ENCODE results near the gene INTU.

INTU gene

GRCh38 chr4:127685292-127685691 is 52.5 kb downstream of the INTU start:
- H3K36me3 ChIP-seq (ENCODE audit: control insufficient read depth in 2 of 2, insufficient read depth in 2 of 2, low read length in 2 of 2): no peaks in the 10 kb centered on the region
- no peak overlapping the region for H3K27ac ChIP-seq (ENCODE audit: low read length)
- no peaks in the 10 kb centered on the region for H3K4me1 ChIP-seq (ENCODE audit: control insufficient read depth, insufficient read depth, low read length)
- H3K4me3 ChIP-seq (ENCODE audit: low read length in 2 of 2): no peak overlapping the region
- no peaks in the 10 kb centered on the region for H3K9me3 ChIP-seq (ENCODE audit: control insufficient read depth in 2 of 2, low read length in 2 of 2)
- H3K27me3 ChIP-seq (ENCODE audit: control insufficient read depth in 1 of 2, insufficient read depth in 2 of 2, low read length in 2 of 2): no peaks in the 10 kb centered on the region
- H3K9ac ChIP-seq (ENCODE audit: low read length in 2 of 2): no peak overlapping the region

- Histone ChIP-seq H3K27ac (ENCODE audit: low read length) (no peak overlapping the region), H3K9me3 (ENCODE audit: control insufficient read depth in 2 of 2, low read length in 2 of 2) (no peaks in the 10 kb centered on the region), H3K4me1 (ENCODE audit: control insufficient read depth, insufficient read depth, low read length) (no peaks in the 10 kb centered on the region), H3K27me3 (ENCODE audit: control insufficient read depth in 1 of 2, insufficient read depth in 2 of 2, low read length in 2 of 2) (no peaks in the 10 kb centered on the region), H3K9ac (ENCODE audit: low read length in 2 of 2) (no peak overlapping the region), H3K36me3 (ENCODE audit: control insufficient read depth in 2 of 2, insufficient read depth in 2 of 2, low read length in 2 of 2) (peaks cover 0 to 3% of the 10 kb centered on the region in 2 donors), H3K4me3 (ENCODE audit: low read length in 2 of 2) (no peak overlapping the region)
Observed at GRCh38 chr4:127686658-127687057, 53.9 kb downstream of the INTU start.

- no peaks in the 10 kb centered on the region for H3K27me3 ChIP-seq (ENCODE audit: control insufficient read depth in 1 of 2, insufficient read depth in 2 of 2, low read length in 2 of 2)
- no peak overlapping the region for H3K27ac ChIP-seq (ENCODE audit: low read length)
- H3K4me1 ChIP-seq (ENCODE audit: control insufficient read depth, insufficient read depth, low read length): no peaks in the 10 kb centered on the region
- no peaks in the 10 kb centered on the region for H3K9me3 ChIP-seq (ENCODE audit: control insufficient read depth in 2 of 2, low read length in 2 of 2)
- no peak overlapping the region for H3K9ac ChIP-seq (ENCODE audit: low read length in 2 of 2)
- H3K4me3 ChIP-seq (ENCODE audit: low read length in 2 of 2): no peak overlapping the region
- H3K36me3 ChIP-seq (ENCODE audit: control insufficient read depth in 2 of 2, insufficient read depth in 2 of 2, low read length in 2 of 2): peaks cover 0 to 6% of the 10 kb centered on the region in 2 donors
Observed at GRCh38 chr4:127687580-127687979, 54.8 kb downstream of the INTU start.

GRCh38 chr4:127698789-127699200 is 66.0 kb downstream of the INTU start:
- no peak overlapping the region for H3K4me3 ChIP-seq (ENCODE audit: low read length in 2 of 2)
- no peaks in the 10 kb centered on the region for H3K27me3 ChIP-seq (ENCODE audit: control insufficient read depth in 1 of 2, insufficient read depth in 2 of 2, low read length in 2 of 2)
- H3K4me1 ChIP-seq (ENCODE audit: control insufficient read depth, insufficient read depth, low read length): no peaks in the 10 kb centered on the region
- H3K9ac ChIP-seq (ENCODE audit: low read length in 2 of 2): no peak overlapping the region
- H3K27ac ChIP-seq (ENCODE audit: low read length): no peak overlapping the region
- H3K36me3 ChIP-seq (ENCODE audit: control insufficient read depth in 2 of 2, insufficient read depth in 2 of 2, low read length in 2 of 2): no peaks in the 10 kb centered on the region
- peaks cover 0 to 3% of the 10 kb centered on the region in 2 donors for H3K9me3 ChIP-seq (ENCODE audit: control insufficient read depth in 2 of 2, low read length in 2 of 2)

DNA sequence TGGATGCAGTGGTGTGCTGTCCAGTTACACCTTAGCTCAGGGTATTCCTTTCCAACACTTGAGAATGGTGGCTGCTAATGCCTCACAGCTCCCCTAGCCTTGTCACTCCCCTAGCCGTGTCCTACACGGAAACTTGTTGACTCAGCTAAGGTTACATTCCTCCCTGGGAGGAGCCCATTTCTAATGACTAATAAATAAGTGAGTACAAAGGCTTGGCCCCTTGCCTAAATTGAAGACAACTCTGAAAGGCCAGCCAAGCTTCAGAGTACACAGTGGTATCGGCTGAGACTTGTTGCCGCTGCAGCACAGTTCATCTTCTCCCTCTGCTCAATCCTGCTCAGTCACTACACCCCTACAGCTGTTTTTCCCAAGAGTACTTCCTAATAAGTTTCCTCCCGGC is 76.2 kb downstream of the INTU start:
- no peak overlapping the region for H3K4me3 ChIP-seq (ENCODE audit: low read length in 2 of 2)
- no peaks in the 10 kb centered on the region for H3K4me1 ChIP-seq (ENCODE audit: control insufficient read depth, insufficient read depth, low read length)
- no peak overlapping the region for H3K27ac ChIP-seq (ENCODE audit: low read length)
- no peak overlapping the region for H3K9ac ChIP-seq (ENCODE audit: low read length in 2 of 2)
- peaks cover 8 to 23% of the 10 kb centered on the region in 2 donors for H3K36me3 ChIP-seq (ENCODE audit: control insufficient read depth in 2 of 2, insufficient read depth in 2 of 2, low read length in 2 of 2)
- no peaks in the 10 kb centered on the region for H3K9me3 ChIP-seq (ENCODE audit: control insufficient read depth in 2 of 2, low read length in 2 of 2)
- no peaks in the 10 kb centered on the region for H3K27me3 ChIP-seq (ENCODE audit: control insufficient read depth in 1 of 2, insufficient read depth in 2 of 2, low read length in 2 of 2)

GRCh38 chr4:127709456-127709855 is 76.7 kb downstream of the INTU start:
- no peaks in the 10 kb centered on the region for H3K9me3 ChIP-seq (ENCODE audit: control insufficient read depth in 2 of 2, low read length in 2 of 2)
- H3K27me3 ChIP-seq (ENCODE audit: control insufficient read depth in 1 of 2, insufficient read depth in 2 of 2, low read length in 2 of 2): no peaks in the 10 kb centered on the region
- H3K9ac ChIP-seq (ENCODE audit: low read length in 2 of 2): no peak overlapping the region
- no peak overlapping the region for H3K27ac ChIP-seq (ENCODE audit: low read length)
- H3K4me3 ChIP-seq (ENCODE audit: low read length in 2 of 2): no peak overlapping the region
- peaks cover 10 to 26% of the 10 kb centered on the region in 2 donors for H3K36me3 ChIP-seq (ENCODE audit: control insufficient read depth in 2 of 2, insufficient read depth in 2 of 2, low read length in 2 of 2)
- no peaks in the 10 kb centered on the region for H3K4me1 ChIP-seq (ENCODE audit: control insufficient read depth, insufficient read depth, low read length)

- no peaks in the 10 kb centered on the region for H3K36me3 ChIP-seq (ENCODE audit: control insufficient read depth in 2 of 2, insufficient read depth in 2 of 2, low read length in 2 of 2)
- no peak within 1 kb of the TSS for H3K4me3 ChIP-seq (ENCODE audit: low read length in 2 of 2)
- no peak within 1 kb of the TSS for H3K9ac ChIP-seq (ENCODE audit: low read length in 2 of 2)
- H3K27ac ChIP-seq (ENCODE audit: low read length): no peak within 1 kb of the TSS
- no peaks in the 10 kb centered on the region for H3K4me1 ChIP-seq (ENCODE audit: control insufficient read depth, insufficient read depth, low read length)
- H3K27me3 ChIP-seq (ENCODE audit: control insufficient read depth in 1 of 2, insufficient read depth in 2 of 2, low read length in 2 of 2): no peaks in the 10 kb centered on the region
- no peaks in the 10 kb centered on the region for H3K9me3 ChIP-seq (ENCODE audit: control insufficient read depth in 2 of 2, low read length in 2 of 2)
Observed at GRCh38 chr4:127730142-127730913, 97.6 kb downstream of the INTU start, which contains the start of gene SLC25A31. TSS of gene SLC25A31 (plus strand) at chr4:127730400. CDS start at chr4:127730546, 146 bp downstream.

- no peak overlapping the region for H3K9ac ChIP-seq (ENCODE audit: low read length in 2 of 2)
- H3K27me3 ChIP-seq (ENCODE audit: control insufficient read depth in 1 of 2, insufficient read depth in 2 of 2, low read length in 2 of 2): no peaks in the 10 kb centered on the region
- H3K4me1 ChIP-seq (ENCODE audit: control insufficient read depth, insufficient read depth, low read length): no peaks in the 10 kb centered on the region
- no peaks in the 10 kb centered on the region for H3K9me3 ChIP-seq (ENCODE audit: control insufficient read depth in 2 of 2, low read length in 2 of 2)
- no peak overlapping the region for H3K27ac ChIP-seq (ENCODE audit: low read length)
- H3K4me3 ChIP-seq (ENCODE audit: low read length in 2 of 2): no peak overlapping the region
- H3K36me3 ChIP-seq (ENCODE audit: control insufficient read depth in 2 of 2, insufficient read depth in 2 of 2, low read length in 2 of 2): no peaks in the 10 kb centered on the region
Observed at GRCh38 chr4:127731406-127731805, 98.6 kb downstream of the INTU start.

GRCh38 chr4:127732623-127733328 is 100.0 kb downstream of the INTU start:
- Histone ChIP-seq H3K27ac (ENCODE audit: low read length) (no peak overlapping the region), H3K4me3 (ENCODE audit: low read length in 2 of 2) (no peak overlapping the region), H3K36me3 (ENCODE audit: control insufficient read depth in 2 of 2, insufficient read depth in 2 of 2, low read length in 2 of 2) (no peaks in the 10 kb centered on the region), H3K27me3 (ENCODE audit: control insufficient read depth in 1 of 2, insufficient read depth in 2 of 2, low read length in 2 of 2) (no peaks in the 10 kb centered on the region), H3K4me1 (ENCODE audit: control insufficient read depth, insufficient read depth, low read length) (no peaks in the 10 kb centered on the region), H3K9ac (ENCODE audit: low read length in 2 of 2) (no peak overlapping the region), H3K9me3 (ENCODE audit: control insufficient read depth in 2 of 2, low read length in 2 of 2) (no peaks in the 10 kb centered on the region)

DNA sequence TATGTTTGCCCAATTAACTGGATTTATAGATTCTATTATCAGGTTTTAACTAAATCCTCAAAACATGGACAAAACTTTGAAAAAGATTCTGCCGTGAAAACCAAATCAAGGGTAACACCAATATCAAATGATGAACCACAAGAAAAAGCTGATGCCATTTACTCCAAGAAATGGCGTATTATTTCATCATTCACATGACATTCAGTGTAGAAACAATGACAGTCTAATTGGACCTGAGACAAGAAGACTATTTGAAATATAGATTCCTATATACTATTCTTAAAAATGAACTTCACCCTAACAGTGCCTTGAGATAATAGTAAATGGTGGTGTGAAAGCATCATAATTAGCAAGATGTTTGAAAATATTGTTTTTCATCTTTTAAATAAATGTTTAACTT is 102.2 kb downstream of the INTU start:
- no peak overlapping the region for H3K4me3 ChIP-seq (ENCODE audit: low read length in 2 of 2)
- no peaks in the 10 kb centered on the region for H3K36me3 ChIP-seq (ENCODE audit: control insufficient read depth in 2 of 2, insufficient read depth in 2 of 2, low read length in 2 of 2)
- no peak overlapping the region for H3K9ac ChIP-seq (ENCODE audit: low read length in 2 of 2)
- no peak overlapping the region for H3K27ac ChIP-seq (ENCODE audit: low read length)
- H3K4me1 ChIP-seq (ENCODE audit: control insufficient read depth, insufficient read depth, low read length): no peaks in the 10 kb centered on the region
- no peaks in the 10 kb centered on the region for H3K9me3 ChIP-seq (ENCODE audit: control insufficient read depth in 2 of 2, low read length in 2 of 2)
- H3K27me3 ChIP-seq (ENCODE audit: control insufficient read depth in 1 of 2, insufficient read depth in 2 of 2, low read length in 2 of 2): no peaks in the 10 kb centered on the region

DNA sequence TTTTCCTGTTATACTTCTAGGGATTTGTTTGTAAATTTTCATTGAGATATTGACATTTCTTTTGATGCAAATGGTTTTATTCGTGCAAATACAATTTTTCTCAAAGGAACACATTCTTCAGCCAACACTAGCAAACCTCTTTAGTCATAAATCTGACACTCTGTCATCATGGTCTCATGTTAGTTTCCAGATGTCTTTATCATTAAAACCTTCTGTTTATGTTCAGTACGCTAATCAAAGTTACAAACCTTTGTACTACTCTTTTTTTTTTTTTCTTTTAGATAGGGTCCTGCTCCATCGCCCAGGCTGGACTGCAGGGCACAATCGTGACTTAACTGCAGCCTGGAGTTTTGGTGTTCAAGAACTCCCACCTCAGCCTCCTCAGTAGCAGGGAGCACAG is 104.5 kb downstream of the INTU start:
- no peaks in the 10 kb centered on the region for H3K36me3 ChIP-seq (ENCODE audit: control insufficient read depth in 2 of 2, insufficient read depth in 2 of 2, low read length in 2 of 2)
- H3K4me3 ChIP-seq (ENCODE audit: low read length in 2 of 2): no peak overlapping the region
- H3K4me1 ChIP-seq (ENCODE audit: control insufficient read depth, insufficient read depth, low read length): no peaks in the 10 kb centered on the region
- H3K9ac ChIP-seq (ENCODE audit: low read length in 2 of 2): no peak overlapping the region
- no peaks in the 10 kb centered on the region for H3K27me3 ChIP-seq (ENCODE audit: control insufficient read depth in 1 of 2, insufficient read depth in 2 of 2, low read length in 2 of 2)
- no peaks in the 10 kb centered on the region for H3K9me3 ChIP-seq (ENCODE audit: control insufficient read depth in 2 of 2, low read length in 2 of 2)
- H3K27ac ChIP-seq (ENCODE audit: low read length): no peak overlapping the region

Measured in stomach smooth muscle (tissue), 2 donors.